Naive B cell (primary cell): ENCODE data around the gene SFSWAP. TPM values are rescaled to one million over a fixed set of nuclear protein-coding genes. Genes with fewer than 3 reads are reported as not detected.

Experiments used
- ATAC-seq, 2 donors: fragments of 150-1000 bp; cut with Tn5 transposase; 2 replicates each; pipeline ENCODE4 v1.10.0; 2021; ENCODE audit warnings: low read depth in 2 of 2, mild to moderate bottlenecking in 2 of 2, moderate library complexity in 2 of 2
- DNase-seq: peaks from one replicate; pipeline ENCODE4 v3.0.0; 2022
- H3K27ac Mint-ChIP-seq, 6 donors: one replicate each; pipeline ENCODE4 v1.8.0; 2020 to 2022; ENCODE audit warnings: mild to moderate bottlenecking in 6 of 6, mixed read lengths in 6 of 6, moderate library complexity in 5 of 6, inconsistent platforms in 2 of 6
- H3K27me3 Mint-ChIP-seq, 3 donors: one replicate each; pipeline ENCODE4 v1.8.0; 2021 to 2022; ENCODE audit warnings: mixed read lengths in 3 of 3, mild to moderate bottlenecking in 1 of 3
- H3K36me3 Mint-ChIP-seq, 2 donors: one replicate each; pipeline ENCODE4 v1.8.0; 2020 to 2022; ENCODE audit warnings: mixed read lengths in 2 of 2, inconsistent platforms in 1 of 2, mild to moderate bottlenecking in 1 of 2
- H3K4me1 Mint-ChIP-seq, 3 donors: one replicate each; pipeline ENCODE4 v1.8.0; 2020 to 2022; ENCODE audit warnings: mixed read lengths in 3 of 3, inconsistent platforms in 1 of 3, mild to moderate bottlenecking in 1 of 3, moderate library complexity in 1 of 3
- H3K4me3 Mint-ChIP-seq, 8 donors: one replicate each; pipeline ENCODE4 v1.8.0; 2020 to 2022; ENCODE audit warnings: mild to moderate bottlenecking in 8 of 8, mixed read lengths in 8 of 8, moderate library complexity in 8 of 8, inconsistent platforms in 2 of 8
- H3K9me3 Mint-ChIP-seq, 7 donors: one replicate each; pipeline ENCODE4 v1.8.0; 2020 to 2022; ENCODE audit warnings: mixed read lengths in 7 of 7, mild to moderate bottlenecking in 5 of 7, inconsistent platforms in 2 of 7, moderate library complexity in 1 of 7
- polyA plus RNA-seq, 6 donors: library from polyadenylated mRNA; unstranded; fragments of 300-500 nt; fragmentation: Illumina TruSeq; gene quantifications; one replicate each; pipeline ENCODE4 v1.2.3, GENCODE V29; 2021; ENCODE audit warnings: low read depth in 6 of 6

Gene SFSWAP
- polyA plus RNA-seq, 6 donors from 2014 or later = 10.0 to 33.5 (median 19.0) TPM

DNA sequence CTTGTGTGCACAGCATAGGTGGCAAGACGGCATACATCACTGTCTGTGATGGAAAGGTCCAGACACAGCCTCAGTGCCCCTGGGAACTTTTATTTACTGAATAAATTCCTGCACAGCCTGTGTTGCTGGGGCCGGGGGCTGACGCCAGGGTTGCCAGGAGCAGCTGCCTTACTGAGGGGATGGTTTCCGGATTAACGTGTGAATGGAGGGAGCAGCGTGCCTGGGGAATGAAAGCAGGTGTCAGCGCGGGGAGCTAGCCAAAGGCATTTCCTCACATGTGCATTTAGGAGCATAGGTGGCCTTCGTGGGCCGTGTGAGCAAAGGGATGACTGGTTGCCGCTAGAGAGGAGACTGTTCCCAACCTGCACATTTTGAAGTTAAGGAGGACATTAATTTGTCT lies 41.6 kb downstream of the SFSWAP start:
- Mint-ChIP-seq H3K9me3 (no peaks in the 10 kb centered on the region), H3K27ac (peak overlapping the region in 1 of 6 donors; percentile 15), H3K27me3 (no peaks in the 10 kb centered on the region), H3K4me1 (peaks cover 8 to 14% (median 11%) of the 10 kb centered on the region in 3 donors), H3K4me3 (no peak overlapping the region), H3K36me3 (peaks cover 14 to 22% of the 10 kb centered on the region in 2 donors)
- no peak for ATAC-seq
- DNase-seq = no peak

- peaks cover 8 to 14% (median 11%) of the 10 kb centered on the region in 3 donors for H3K4me1 Mint-ChIP-seq
- H3K4me3 Mint-ChIP-seq = no peak overlapping the region
- no peaks in the 10 kb centered on the region for H3K9me3 Mint-ChIP-seq
- peaks cover 18 to 22% of the 10 kb centered on the region in 2 donors for H3K36me3 Mint-ChIP-seq
- DNase-seq (no peak), ATAC-seq (no peak)
- no peaks in the 10 kb centered on the region for H3K27me3 Mint-ChIP-seq
- peak overlapping the region in 2 of 6 donors; percentile 15 to 47 for H3K27ac Mint-ChIP-seq
Observed at GRCh38 chr12:131753005-131753404, 42.1 kb downstream of the SFSWAP start.

DNA sequence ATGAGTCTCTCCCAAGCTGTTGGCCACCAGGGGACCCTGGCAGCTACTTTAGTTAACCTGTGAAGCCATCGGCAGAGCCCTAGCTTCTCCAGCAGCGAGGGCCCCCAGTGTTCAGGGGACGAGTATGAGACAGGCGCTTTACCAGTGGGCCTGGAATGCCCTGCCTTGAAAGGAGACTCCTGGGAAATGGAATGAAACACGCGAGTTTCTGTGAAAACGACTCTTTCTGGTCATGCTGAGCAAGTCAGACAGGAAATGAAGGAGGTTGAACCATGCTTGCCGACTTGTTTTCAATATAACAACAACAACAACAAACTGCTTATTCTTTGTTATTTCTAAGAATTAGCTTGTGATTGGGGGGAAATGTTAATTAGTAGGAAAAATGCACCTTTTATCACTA lies 42.9 kb downstream of the SFSWAP start:
- Mint-ChIP-seq H3K9me3 (no peaks in the 10 kb centered on the region), H3K27ac (no peak overlapping the region), H3K4me1 (peaks cover 8 to 14% (median 11%) of the 10 kb centered on the region in 3 donors), H3K4me3 (no peak overlapping the region), H3K36me3 (peaks cover 18 to 22% of the 10 kb centered on the region in 2 donors), H3K27me3 (no peaks in the 10 kb centered on the region)
- no peak for DNase-seq
- no peak for ATAC-seq

- Mint-ChIP-seq H3K36me3 (peaks cover 18 to 22% of the 10 kb centered on the region in 2 donors), H3K4me1 (peaks cover 8 to 14% (median 11%) of the 10 kb centered on the region in 3 donors), H3K9me3 (no peaks in the 10 kb centered on the region), H3K27ac (no peak overlapping the region), H3K4me3 (peak overlapping the region in 1 of 8 donors; percentile 31), H3K27me3 (no peaks in the 10 kb centered on the region)
- ATAC-seq (no peak), DNase-seq (no peak)
Observed at GRCh38 chr12:131754184-131754583, 43.3 kb downstream of the SFSWAP start.

- ATAC-seq = peak; percentile 95 to 98
- Mint-ChIP-seq H3K27me3 (no peaks in the 10 kb centered on the region), H3K4me3 (no peak overlapping the region), H3K9me3 (no peaks in the 10 kb centered on the region), H3K4me1 (peaks cover 8 to 11% (median 10%) of the 10 kb centered on the region in 3 donors), H3K27ac (peak overlapping the region in 5 of 6 donors; percentile 26 to 75 (median 46)), H3K36me3 (peaks cover 18 to 22% of the 10 kb centered on the region in 2 donors)
- peak; percentile 68 for DNase-seq
Observed at GRCh38 chr12:131755305-131756113, 44.6 kb downstream of the SFSWAP start.

DNA sequence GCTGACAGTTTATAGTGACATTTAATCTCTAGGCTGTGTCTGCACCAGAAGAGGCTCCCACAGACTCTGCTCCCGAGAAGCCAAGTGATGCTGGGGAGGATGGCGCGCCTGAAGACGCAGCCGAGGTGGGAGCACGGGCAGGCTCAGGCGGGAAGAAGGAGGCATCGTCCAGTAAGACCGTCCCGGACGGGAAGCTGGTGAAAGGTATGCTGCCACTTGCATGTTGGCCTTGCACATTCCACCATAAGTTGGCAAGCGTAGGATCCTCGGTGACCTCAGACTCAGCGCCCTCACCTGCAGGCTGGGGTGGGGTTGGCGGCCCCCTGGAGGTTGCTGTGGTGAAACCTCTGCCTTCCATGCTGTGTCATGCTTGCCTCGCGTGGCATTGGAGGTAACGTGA lies 45.6 kb downstream of the SFSWAP start:
- H3K27ac Mint-ChIP-seq = peak overlapping the region in 1 of 6 donors; percentile 14
- H3K4me3 Mint-ChIP-seq = no peak overlapping the region
- H3K36me3 Mint-ChIP-seq = peaks cover 22 to 28% of the 10 kb centered on the region in 2 donors
- H3K4me1 Mint-ChIP-seq = peaks cover 8 to 12% (median 11%) of the 10 kb centered on the region in 3 donors
- no peak for ATAC-seq
- no peaks in the 10 kb centered on the region for H3K9me3 Mint-ChIP-seq
- DNase-seq = no peak
- no peaks in the 10 kb centered on the region for H3K27me3 Mint-ChIP-seq

DNA sequence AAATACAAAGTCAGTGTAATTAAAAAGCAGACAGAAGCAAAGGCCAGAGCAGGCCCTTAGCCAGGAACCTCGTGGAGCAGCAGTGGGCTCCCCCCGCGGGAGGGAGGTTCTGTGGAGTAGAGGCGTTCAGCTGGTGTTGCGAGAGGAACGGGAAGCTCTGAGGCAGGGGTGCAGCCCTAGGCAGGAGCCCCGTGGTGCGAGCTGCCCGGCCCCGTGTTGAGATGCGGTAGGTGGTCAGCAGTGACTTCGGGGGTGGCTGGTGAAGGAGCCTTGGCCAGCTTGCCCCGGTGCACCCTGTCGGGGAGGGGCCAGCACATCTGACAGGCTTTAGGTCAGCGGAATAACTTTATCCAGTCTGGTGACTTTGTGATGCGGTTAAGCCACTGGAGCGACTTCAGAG lies 46.2 kb downstream of the SFSWAP start:
- Mint-ChIP-seq H3K9me3 (no peaks in the 10 kb centered on the region), H3K27me3 (no peaks in the 10 kb centered on the region), H3K36me3 (peaks cover 23 to 30% of the 10 kb centered on the region in 2 donors), H3K4me1 (peaks cover 8 to 12% (median 11%) of the 10 kb centered on the region in 3 donors), H3K4me3 (peak overlapping the region in 1 of 8 donors; percentile 59), H3K27ac (peak overlapping the region in 1 of 6 donors; percentile 39)
- DNase-seq (no peak), ATAC-seq (no peak)

GRCh38 chr12:131758016-131758739 lies 47.3 kb downstream of the SFSWAP start:
- Mint-ChIP-seq H3K36me3 (peaks cover 23 to 30% of the 10 kb centered on the region in 2 donors), H3K9me3 (no peaks in the 10 kb centered on the region)

DNA sequence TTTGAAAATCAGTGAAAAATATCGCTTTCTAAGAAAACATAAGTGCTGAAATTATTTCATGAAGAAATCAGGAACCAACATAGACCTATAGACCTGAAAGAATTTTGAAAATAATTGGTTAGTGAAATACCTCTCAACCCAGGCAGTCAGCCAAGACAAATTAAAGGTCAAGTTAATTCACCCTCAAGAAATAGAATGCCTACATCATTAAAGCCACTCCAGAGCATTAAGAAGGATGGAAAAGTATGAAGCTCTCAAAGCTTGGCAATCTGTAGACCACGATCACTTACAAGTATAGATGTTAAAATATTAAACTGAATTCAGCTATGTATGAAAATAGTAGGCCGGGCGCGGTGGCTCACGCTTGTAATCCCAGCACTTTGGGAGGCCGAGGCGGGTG lies 48.3 kb downstream of the SFSWAP start:
- ATAC-seq = no peak
- Mint-ChIP-seq H3K27ac (peak overlapping the region in 1 of 6 donors; percentile 79), H3K36me3 (peaks cover 18 to 30% of the 10 kb centered on the region in 2 donors), H3K4me3 (no peak overlapping the region), H3K9me3 (no peaks in the 10 kb centered on the region), H3K4me1 (peaks cover 8 to 12% (median 11%) of the 10 kb centered on the region in 3 donors), H3K27me3 (no peaks in the 10 kb centered on the region)
- DNase-seq = no peak

More at GRCh38 chr12:131758016-131758739, 47.3 kb downstream of the SFSWAP start:
- DNase-seq (no peak), ATAC-seq (no peak)
- Mint-ChIP-seq H3K4me3 (no peak overlapping the region), H3K27ac (no peak overlapping the region), H3K27me3 (no peaks in the 10 kb centered on the region), H3K4me1 (peaks cover 8 to 12% (median 11%) of the 10 kb centered on the region in 3 donors)

DNA sequence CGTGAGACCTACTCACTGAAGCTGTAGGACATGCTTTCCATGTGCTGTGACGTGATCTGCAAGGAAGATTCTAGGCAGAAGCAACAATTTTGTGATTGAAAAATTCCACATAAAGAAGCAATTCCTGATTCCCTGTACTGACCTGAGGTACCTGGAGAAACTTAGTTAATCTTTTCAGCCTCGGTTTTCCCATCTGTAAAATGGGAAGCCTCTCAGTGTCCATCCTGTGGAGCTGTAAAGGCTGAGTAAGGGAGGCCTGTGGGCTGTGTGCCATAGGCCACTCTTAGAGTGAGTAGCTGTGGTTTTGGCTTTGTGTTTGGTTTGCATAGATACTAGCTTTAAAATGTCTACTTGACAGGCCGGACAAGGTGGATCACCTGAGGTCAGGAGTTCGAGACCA lies 50.7 kb downstream of the SFSWAP start:
- Mint-ChIP-seq H3K9me3 (no peaks in the 10 kb centered on the region), H3K4me1 (peaks cover 11 to 13% (median 11%) of the 10 kb centered on the region in 3 donors), H3K27ac (peak overlapping the region in 2 of 6 donors; percentile 19 to 47), H3K36me3 (peaks cover 17 to 23% of the 10 kb centered on the region in 2 donors), H3K4me3 (no peak overlapping the region), H3K27me3 (no peaks in the 10 kb centered on the region)
- no peak for DNase-seq
- no peak for ATAC-seq

DNA sequence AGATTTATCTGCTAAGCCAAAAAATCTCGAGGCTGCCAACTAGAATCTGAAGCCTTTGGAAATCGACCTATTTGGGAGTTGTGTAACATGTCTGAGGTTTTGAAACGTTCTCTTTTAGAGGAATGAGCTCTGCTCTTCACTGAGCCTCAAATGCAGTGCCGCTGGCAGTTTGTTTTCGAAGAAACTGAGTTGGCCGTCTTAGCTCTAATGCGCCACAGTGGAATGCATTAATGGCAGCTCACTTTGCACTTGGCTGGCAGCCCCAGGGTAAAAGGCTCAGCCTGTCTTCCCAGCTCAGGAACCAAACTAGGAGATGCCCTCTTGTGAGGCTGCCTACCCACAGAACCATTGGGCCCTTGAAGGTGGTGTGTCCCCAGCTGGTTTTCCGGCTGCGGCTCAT lies 53.8 kb downstream of the SFSWAP start:
- ATAC-seq (no peak), DNase-seq (no peak)
- Mint-ChIP-seq H3K27ac (no peak overlapping the region), H3K9me3 (no peaks in the 10 kb centered on the region), H3K4me3 (no peak overlapping the region), H3K4me1 (peaks cover 11 to 36% (median 20%) of the 10 kb centered on the region in 3 donors), H3K27me3 (no peaks in the 10 kb centered on the region), H3K36me3 (peaks cover 13 to 17% of the 10 kb centered on the region in 2 donors)

GRCh38 chr12:131765961-131766360 lies 55.1 kb downstream of the SFSWAP start:
- Mint-ChIP-seq H3K4me3 (peak overlapping the region in 7 of 8 donors; percentile 38 to 88 (median 78)), H3K4me1 (peaks cover 23 to 48% (median 28%) of the 10 kb centered on the region in 3 donors), H3K9me3 (no peaks in the 10 kb centered on the region), H3K36me3 (peaks cover 13 to 17% of the 10 kb centered on the region in 2 donors), H3K27me3 (no peaks in the 10 kb centered on the region), H3K27ac (peak overlapping the region in 5 of 6 donors; percentile 64 to 93 (median 88))
- no peak for DNase-seq
- ATAC-seq = no peak

GRCh38 chr12:131766382-131767107 lies 55.7 kb downstream of the SFSWAP start:
- H3K27ac Mint-ChIP-seq = peak overlapping the region; percentile 87 to 94 (median 90)
- H3K4me1 Mint-ChIP-seq = peaks cover 27 to 52% (median 31%) of the 10 kb centered on the region in 3 donors
- no peaks in the 10 kb centered on the region for H3K9me3 Mint-ChIP-seq
- ATAC-seq (peak; percentile 86 to 94), DNase-seq (peak; percentile 44)
- peaks cover 7 to 12% of the 10 kb centered on the region in 2 donors for H3K36me3 Mint-ChIP-seq
- H3K4me3 Mint-ChIP-seq = peak overlapping the region; percentile 25 to 88 (median 77)
- H3K27me3 Mint-ChIP-seq = no peaks in the 10 kb centered on the region
